HepG2 (cell line): Measurements from ENCODE around the gene BBC3.

Experiments used
- HDAC6 ChIP-seq: fragments of 200-600 bp; sonication (generic); IDR thresholded peaks from 2 replicates; pipeline ENCODE4 v1.7.0; 2017; ENCODE audit warnings: mild to moderate bottlenecking, antibody characterized with exemption, low read length, low read depth
- NCOA5 ChIP-seq: sonication (generic); formaldehyde crosslinking; IDR thresholded peaks from 2 replicates; pipeline ENCODE4 v1.4.0; 2020; ENCODE audit warnings: missing genetic modification reagents
- SMARCC2 ChIP-seq: fragments of 450-650 bp; IDR thresholded peaks from 2 replicates; pipeline ENCODE4 v1.6.1; 2017; ENCODE audit warnings: antibody characterized with exemption, mild to moderate bottlenecking

DNA sequence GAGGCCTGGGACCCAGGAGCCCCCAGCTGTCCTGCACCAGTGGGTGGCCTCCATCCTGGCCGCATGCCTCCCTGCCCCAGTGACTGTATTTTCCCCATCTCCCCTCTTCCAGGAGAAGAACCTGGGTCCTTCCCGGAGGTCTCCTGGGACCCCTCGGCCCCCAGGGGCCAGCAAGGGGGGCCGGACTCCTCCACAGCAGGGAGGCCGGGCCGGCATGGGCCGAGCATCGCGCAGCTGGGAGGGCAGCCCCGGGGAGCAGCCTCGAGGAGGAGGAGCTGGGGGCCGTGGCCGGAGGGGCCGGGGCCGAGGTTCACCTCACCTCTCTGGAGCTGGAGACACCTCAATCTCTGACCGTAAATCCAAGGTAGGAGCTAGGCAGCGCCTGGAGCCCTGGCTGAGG lies 29.5 kb upstream of the BBC3 start:
- no peak for TF ChIP-seq HDAC6
- TF ChIP-seq SMARCC2 = no peak
- TF ChIP-seq NCOA5 = no peak
